ENCODE data around the gene CETN1. TPM values are rescaled to one million over a fixed set of nuclear protein-coding genes. Genes with fewer than 3 reads are reported as not detected.

Gene CETN1
- total RNA-seq, 1 donor, result not detected

DNA sequence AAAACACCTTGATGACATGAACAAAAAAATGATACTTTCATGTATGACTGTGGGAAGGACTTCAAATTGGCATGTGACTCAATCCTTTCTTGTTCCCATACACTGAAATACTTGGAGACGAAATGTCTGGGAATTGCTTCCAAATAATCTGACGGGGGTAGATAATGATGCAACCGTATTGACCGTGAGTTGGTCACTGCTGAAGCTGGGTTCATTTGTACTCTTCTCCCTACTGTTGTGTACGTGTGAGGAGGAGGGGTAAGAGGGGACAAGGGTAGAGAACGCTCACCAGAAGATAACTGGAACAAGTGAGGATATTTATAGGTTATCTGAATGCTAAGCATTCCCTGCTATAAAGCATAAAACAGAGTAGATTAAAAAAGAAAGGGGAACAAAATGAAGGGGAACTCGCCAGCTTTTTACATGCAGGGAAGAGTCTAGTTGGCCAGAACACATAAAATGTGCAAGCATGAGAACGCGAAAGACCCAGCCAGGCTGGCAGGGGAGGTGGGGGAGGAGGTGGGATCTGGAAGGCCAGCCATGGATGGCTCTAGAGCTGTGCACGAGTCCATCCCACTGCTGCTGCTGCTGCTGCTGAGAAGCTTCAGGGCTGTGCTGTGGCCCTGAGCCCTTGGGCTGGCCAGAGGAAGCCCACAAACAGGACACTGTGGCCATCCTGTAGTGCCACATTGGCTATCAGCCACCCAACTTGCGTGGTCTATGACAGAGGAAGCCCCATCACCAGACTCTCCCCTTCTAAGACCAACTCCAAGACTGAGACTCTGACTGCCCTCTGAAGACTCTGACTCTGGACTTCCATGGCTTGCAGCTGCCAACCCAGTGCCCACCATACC, 15.2 kb upstream of the CETN1 start:
- Histone ChIP-seq H2AFZ (ENCODE audit: low read length) (no peak overlapping the region), H3K4me1 (ENCODE audit: insufficient read depth, low read length) (no peaks in the 10 kb centered on the region), H3K27me3 (ENCODE audit: insufficient read depth, low read length) (peaks cover 13% of the 10 kb centered on the region), H3K4me2 (ENCODE audit: insufficient read depth, low read length) (no peak overlapping the region), H3K79me2 (ENCODE audit: insufficient read depth, low read length) (no peaks in the 10 kb centered on the region), H3K9me3 (ENCODE audit: low read depth, low read length) (no peaks in the 10 kb centered on the region), H3K4me3 (ENCODE audit: insufficient read depth, low read length) (no peak overlapping the region), H4K20me1 (ENCODE audit: insufficient read depth, low read length) (no peaks in the 10 kb centered on the region), H3K27ac (ENCODE audit: low read depth, low read length) (no peak overlapping the region), H3K36me3 (ENCODE audit: insufficient read depth, low read length) (no peaks in the 10 kb centered on the region)
- DNase-seq (ENCODE audit: insufficient read length, low spot score, missing footprints), result no peak
- TF ChIP-seq, protein P1, sequence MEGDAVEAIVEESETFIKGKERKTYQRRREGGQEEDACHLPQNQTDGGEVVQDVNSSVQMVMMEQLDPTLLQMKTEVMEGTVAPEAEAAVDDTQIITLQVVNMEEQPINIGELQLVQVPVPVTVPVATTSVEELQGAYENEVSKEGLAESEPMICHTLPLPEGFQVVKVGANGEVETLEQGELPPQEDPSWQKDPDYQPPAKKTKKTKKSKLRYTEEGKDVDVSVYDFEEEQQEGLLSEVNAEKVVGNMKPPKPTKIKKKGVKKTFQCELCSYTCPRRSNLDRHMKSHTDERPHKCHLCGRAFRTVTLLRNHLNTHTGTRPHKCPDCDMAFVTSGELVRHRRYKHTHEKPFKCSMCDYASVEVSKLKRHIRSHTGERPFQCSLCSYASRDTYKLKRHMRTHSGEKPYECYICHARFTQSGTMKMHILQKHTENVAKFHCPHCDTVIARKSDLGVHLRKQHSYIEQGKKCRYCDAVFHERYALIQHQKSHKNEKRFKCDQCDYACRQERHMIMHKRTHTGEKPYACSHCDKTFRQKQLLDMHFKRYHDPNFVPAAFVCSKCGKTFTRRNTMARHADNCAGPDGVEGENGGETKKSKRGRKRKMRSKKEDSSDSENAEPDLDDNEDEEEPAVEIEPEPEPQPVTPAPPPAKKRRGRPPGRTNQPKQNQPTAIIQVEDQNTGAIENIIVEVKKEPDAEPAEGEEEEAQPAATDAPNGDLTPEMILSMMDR (IDR thresholded peaks at IDR 0.05; ENCODE audit: extremely low read depth, low read depth, low read length), result no peak

DNA sequence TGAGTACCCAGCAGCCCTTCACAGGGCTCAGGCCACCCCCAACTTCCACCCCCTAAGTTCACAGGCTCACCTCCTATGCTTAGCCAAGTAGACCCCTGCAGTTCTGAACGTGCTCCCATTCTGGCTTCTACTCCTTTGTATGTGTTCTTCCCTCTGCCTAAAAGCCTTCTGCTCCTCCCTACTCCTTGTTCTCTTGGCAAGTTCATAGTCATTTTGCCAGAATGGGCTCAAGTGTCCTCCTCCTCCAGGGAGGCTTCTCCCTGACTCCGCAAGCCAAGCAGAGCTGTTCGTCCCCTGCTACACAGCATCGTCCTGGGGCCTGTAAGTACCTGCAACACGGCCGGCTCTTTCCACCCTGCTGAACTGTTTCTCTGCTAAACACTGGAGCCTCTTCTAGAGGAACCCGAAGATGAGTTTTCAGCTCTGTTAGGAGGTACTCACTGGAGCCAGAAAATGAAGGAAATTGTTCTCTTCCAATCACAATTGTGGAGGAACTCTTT, 14.6 kb upstream of the CETN1 start:
- no peak overlapping the region for H3K4me2 ChIP-seq (ENCODE audit: insufficient read depth, low read length)
- H3K4me3 ChIP-seq (ENCODE audit: insufficient read depth, low read length), result no peak overlapping the region
- no peaks in the 10 kb centered on the region for H4K20me1 ChIP-seq (ENCODE audit: insufficient read depth, low read length)
- TF ChIP-seq, protein P1 (IDR thresholded peaks at IDR 0.05; ENCODE audit: extremely low read depth, low read depth, low read length), result no peak
- DNase-seq (ENCODE audit: insufficient read length, low spot score, missing footprints), result no peak
- no peaks in the 10 kb centered on the region for H3K4me1 ChIP-seq (ENCODE audit: insufficient read depth, low read length)
- peaks cover 13% of the 10 kb centered on the region for H3K27me3 ChIP-seq (ENCODE audit: insufficient read depth, low read length)
- no peaks in the 10 kb centered on the region for H3K9me3 ChIP-seq (ENCODE audit: low read depth, low read length)
- H2AFZ ChIP-seq (ENCODE audit: low read length), result no peak overlapping the region
- H3K27ac ChIP-seq (ENCODE audit: low read depth, low read length), result no peak overlapping the region
- H3K36me3 ChIP-seq (ENCODE audit: insufficient read depth, low read length), result no peaks in the 10 kb centered on the region
- H3K79me2 ChIP-seq (ENCODE audit: insufficient read depth, low read length), result no peaks in the 10 kb centered on the region

- Histone ChIP-seq H3K4me1 (ENCODE audit: insufficient read depth, low read length) (no peaks in the 10 kb centered on the region), H3K9me3 (ENCODE audit: low read depth, low read length) (no peaks in the 10 kb centered on the region), H3K36me3 (ENCODE audit: insufficient read depth, low read length) (no peaks in the 10 kb centered on the region), H3K79me2 (ENCODE audit: insufficient read depth, low read length) (no peaks in the 10 kb centered on the region), H3K27ac (ENCODE audit: low read depth, low read length) (no peak overlapping the region), H4K20me1 (ENCODE audit: insufficient read depth, low read length) (no peaks in the 10 kb centered on the region), H3K4me3 (ENCODE audit: insufficient read depth, low read length) (no peak overlapping the region), H3K27me3 (ENCODE audit: insufficient read depth, low read length) (peaks cover 16% of the 10 kb centered on the region), H2AFZ (ENCODE audit: low read length) (no peak overlapping the region), H3K4me2 (ENCODE audit: insufficient read depth, low read length) (no peak overlapping the region)
- TF ChIP-seq, protein P1 (IDR thresholded peaks at IDR 0.05; ENCODE audit: extremely low read depth, low read depth, low read length), result no peak
- DNase-seq (ENCODE audit: insufficient read length, low spot score, missing footprints), result no peak
Measured at GRCh38 chr18:567122-567521, 13.1 kb upstream of the CETN1 start.

- H4K20me1 ChIP-seq (ENCODE audit: insufficient read depth, low read length), result no peaks in the 10 kb centered on the region
- H3K27me3 ChIP-seq (ENCODE audit: insufficient read depth, low read length), result peaks cover 25% of the 10 kb centered on the region
- H3K4me1 ChIP-seq (ENCODE audit: insufficient read depth, low read length), result no peaks in the 10 kb centered on the region
- no peaks in the 10 kb centered on the region for H3K9me3 ChIP-seq (ENCODE audit: low read depth, low read length)
- no peaks in the 10 kb centered on the region for H3K36me3 ChIP-seq (ENCODE audit: insufficient read depth, low read length)
- no peak overlapping the region for H3K4me3 ChIP-seq (ENCODE audit: insufficient read depth, low read length)
- H3K4me2 ChIP-seq (ENCODE audit: insufficient read depth, low read length), result no peak overlapping the region
- no peaks in the 10 kb centered on the region for H3K79me2 ChIP-seq (ENCODE audit: insufficient read depth, low read length)
- H3K27ac ChIP-seq (ENCODE audit: low read depth, low read length), result no peak overlapping the region
- TF ChIP-seq, protein P1 (IDR thresholded peaks at IDR 0.05; ENCODE audit: extremely low read depth, low read depth, low read length), result no peak
- H2AFZ ChIP-seq (ENCODE audit: low read length), result no peak overlapping the region
- DNase-seq (ENCODE audit: insufficient read length, low spot score, missing footprints), result no peak
Measured at GRCh38 chr18:568731-569130, 11.4 kb upstream of the CETN1 start.
